Measurements from ENCODE around the gene CHMP6.

The CHMP6 gene

DNA sequence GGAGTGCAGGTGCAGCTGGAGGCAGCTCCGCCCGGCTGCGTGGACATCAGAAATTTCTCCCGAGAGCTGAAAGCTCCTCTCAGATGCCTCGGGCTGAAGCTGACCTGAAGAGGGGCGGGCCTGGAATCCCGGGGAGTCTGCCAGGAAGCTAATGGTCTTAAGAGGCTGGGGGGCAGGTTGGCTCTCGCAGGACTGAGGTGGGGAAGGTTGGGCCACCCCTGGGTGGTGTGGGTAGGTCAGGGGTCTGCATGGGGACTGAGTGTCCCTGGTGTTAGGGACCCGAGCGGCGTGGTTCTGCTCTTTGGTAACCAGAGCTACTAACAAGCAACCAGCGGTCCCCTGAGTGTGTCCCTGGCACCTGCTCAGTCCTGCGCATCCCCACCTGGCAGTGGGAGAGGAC, 3.5 kb downstream of the CHMP6 start:
- DNase-seq = no peak

DNA sequence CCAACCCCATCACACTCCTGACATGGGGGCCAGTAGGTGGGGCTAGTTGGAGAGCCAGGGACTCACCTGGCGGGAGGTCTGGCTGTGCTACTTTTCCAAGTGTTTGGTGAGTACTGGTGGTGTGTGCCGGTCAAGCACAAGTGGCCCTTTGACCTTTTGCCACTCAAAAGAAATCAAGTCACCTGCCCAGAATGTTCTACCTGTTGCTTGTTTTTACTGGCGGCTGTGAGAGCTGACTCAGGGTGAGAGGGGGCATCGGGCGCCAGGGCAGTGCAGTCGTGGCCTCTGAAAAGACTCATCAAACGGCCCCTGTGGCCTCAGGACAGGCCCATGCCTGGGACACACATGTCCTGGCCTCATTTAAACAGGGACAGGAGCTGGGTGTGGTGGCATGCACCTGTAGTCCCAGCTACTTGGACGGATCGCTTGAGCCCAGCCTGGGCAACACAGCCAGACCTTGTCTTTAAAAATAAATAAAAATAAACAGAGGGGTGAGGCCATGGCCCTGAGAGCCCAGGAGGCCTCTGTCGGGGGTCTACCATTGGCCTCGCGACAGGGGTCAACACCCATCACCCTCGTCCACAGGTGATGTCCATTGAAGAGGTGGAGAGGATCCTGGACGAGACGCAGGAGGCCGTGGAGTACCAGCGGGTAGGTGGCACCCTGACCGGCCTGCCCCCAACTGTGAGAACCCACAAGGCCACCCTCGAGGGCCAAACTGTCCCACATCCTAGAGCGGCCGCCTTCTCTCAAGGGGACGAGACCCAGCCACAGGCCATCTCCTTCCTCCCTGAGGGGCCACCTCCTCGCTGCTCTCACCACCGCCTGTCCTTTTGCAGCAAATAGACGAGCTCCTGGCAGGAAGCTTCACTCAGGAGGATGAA, 5.0 kb downstream of the CHMP6 start:
- no peak for DNase-seq

DNA sequence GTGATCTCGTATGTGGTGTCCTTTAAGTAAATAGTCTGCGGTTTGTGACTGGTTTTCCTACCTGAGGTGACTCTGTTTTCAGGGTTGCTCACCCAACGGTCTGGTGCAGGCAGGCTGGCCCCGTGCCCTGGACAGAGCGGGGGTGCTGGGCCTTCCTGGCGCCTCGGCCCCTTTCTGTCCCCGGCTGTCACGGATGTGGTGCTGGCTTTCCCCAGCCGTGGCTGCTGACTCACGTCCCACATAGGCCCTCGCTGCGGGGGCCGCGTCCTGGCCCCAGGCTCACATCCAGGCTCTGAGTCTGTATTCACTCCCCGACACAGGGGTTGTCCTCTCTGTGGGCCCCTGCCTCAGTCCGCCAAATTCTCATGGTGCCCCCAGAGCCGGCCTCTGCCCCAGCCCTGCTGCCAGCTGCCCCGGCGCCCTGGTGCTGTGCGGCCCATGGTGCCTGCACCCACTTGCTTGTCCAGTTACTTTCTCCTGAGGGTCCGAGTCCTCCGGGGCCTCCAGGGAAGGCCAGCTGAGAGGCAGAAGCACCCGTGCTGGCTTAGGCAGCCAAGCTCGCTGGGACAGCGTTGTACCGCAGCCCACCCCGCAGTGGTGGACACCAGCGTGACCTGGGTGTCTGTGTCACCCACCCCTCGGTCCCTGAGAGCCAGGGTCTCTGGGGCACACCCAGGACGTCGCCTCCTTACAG, 5.9 kb downstream of the CHMP6 start:
- no peak for DNase-seq

DNA sequence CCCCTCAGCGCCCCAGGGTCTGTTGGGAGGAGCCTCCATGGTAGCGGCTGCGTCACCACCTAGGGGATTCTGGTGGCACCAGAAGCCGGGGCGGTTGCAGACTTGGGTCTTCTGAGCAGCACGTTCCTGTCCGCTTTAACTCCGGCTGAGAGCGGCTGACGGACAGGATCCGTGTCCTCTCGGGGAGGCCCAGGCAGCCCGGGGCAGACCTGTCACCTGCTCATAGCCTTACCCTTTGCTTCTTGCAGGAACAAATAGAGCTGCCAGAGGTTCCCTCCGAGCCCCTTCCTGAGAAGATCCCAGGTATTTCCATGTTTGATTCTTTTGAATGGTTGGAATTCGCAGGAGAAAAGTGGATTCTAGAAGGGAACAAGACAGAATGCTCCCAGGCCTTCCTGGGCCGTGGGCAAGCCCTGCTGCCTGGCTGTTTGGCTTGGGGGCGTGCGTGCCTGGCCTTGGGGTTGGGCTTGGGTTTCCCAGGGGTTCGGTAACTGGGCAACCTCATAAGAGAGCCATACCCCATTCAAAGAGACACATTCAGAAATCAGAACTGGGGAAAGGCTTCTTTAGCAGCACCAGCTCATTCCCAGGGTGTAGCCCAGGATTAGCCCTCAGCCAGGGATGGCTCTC, 6.6 kb downstream of the CHMP6 start:
- DNase-seq = no peak

DNA sequence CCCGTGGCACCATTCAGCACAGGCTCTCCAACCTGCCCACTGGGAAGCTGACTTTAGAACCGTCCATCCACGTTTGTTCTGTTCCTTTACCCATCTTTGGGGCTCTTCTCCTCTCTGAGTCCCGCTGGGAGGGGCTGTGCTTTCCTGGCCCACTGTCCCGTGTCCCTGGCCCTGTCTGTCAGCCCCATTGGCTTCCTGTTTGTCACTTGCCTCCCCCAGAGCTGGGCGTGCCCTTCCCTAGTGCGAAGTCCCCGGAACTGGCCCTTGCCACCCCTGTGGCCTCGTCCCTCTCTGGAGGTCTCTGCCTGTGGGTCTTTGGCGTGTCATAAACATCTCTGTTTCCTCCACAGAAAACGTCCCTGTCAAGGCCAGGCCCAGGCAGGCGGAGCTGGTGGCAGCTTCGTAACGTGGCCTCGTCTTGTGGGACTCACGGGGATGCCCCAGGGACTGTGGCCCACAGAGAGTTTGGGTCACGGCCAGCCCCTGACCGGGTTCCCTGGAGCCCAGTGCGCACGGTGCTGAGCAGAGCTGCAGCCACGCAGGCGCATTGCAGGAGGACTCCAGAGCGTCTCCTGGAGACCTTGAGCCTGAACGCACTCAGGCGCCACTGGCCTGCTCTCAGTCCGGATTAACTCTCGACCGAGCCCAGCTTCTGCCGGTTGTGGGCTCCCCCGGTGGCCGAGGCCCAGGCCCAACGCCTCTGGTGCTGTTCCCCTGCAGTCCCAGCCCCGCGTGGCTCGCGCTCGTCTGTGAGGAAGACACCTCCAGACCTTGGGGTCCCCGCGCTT, 7.3 kb downstream of the CHMP6 start:
- DNase-seq = no peak

DNA sequence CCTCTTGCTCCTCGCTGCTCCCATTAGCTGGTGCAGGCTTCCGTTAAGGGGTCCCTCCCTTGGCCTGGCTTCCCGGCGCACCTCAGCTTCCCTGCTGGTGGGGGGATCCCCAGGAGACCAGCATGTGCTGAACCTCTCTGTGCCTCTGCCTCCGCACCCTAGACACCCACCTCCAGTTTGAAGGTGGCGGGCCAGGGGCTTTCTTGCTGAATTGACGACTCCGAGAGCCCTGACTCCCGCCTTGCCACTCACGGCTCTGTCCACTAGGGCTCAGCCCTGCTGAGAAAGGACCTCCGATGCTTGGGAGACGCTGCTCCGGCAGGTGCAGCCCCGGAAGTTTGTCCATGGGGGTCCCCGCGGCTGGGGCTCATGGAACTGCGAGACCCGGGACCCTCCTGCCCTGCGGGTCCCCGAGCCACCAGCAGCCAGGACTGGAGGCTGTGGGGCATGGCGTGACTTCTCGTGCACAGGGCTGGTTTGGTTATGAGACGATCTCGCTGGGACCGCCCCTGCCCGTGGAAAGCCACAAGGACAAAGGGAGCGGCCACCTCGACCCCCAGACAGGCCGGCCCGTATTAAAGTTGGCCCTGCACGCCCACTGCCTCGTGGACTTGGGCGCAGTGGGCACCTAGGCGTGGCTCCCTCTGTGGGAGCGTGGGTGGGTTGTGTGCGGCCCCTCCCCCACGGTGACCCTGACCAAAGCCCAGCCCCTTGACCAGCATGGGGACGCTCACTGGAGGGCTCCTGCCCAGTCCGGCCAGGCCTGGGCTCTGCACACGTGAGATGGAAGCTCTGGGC, 8.1 kb downstream of the CHMP6 start:
- no peak for DNase-seq

DNA sequence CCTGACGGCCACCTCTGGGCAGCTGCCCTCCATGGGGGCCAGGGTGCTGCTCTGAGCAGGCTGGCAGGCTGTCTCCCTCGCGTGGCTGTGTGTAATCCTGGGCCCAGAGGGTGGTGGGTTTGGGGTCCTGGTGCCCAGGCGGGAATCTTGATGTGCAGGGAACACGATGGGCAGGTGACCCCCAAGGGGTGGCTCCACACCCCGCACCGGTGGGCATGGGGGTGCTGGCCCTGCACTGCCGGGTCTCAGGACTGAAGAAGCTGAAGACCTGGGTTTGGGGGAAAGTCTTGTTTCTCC, 8.6 kb downstream of the CHMP6 start:
- no peak for DNase-seq

DNA sequence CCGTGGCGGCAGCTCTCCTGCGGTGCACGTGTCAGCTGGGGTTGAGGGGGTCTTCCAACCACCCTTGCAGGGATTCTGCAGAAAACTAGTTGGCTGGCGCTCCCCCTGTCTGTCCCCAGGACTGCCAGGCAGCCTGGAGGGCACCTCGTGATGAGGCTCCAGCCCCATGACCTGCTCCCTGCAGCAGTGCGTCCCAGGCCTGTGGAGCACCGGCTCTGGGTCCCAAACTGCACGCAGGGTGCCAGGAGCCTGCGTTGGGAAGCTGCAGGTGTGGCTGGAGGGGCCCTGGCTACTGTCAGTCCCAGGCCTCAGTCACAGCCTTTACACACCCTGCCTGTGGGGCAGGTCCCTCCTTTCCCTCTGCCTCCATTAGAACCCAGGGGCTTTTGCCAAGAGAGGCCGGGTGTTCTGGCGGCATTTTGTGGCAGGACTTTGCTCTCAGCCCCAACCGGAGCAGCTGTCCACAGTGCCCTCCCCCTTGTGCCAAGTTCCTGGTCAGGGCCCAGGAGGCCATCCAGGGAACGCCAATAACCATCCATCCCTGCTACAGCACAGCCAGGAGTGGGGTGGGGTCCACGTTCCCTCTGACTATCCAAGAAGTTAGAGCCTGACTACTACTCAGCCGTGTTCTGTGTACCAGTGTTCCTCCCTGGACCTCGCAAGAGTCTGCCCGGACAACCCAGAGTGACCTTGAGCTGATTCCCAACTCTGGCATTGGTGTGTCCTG, 9.2 kb downstream of the CHMP6 start:
- no peak for DNase-seq

DNA sequence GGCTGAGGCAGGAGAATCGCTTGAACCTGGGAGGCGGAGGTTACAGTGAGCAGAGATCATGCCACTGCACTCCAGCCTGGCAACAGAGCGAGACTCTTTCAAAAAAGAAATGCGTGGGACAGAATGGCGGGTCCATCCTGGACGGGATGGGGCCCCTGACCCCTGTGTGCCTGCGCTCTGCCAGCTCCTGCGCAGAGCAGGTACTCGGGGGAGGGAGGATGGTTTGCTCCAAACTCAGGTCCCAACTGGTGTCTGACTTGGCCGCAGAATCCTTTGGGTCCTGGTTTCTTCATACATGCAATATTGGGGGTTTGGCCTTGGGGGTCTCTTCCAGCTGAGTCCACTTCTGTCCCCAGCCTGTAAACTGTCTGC, 10.4 kb downstream of the CHMP6 start:
- DNase-seq = no peak

DNA sequence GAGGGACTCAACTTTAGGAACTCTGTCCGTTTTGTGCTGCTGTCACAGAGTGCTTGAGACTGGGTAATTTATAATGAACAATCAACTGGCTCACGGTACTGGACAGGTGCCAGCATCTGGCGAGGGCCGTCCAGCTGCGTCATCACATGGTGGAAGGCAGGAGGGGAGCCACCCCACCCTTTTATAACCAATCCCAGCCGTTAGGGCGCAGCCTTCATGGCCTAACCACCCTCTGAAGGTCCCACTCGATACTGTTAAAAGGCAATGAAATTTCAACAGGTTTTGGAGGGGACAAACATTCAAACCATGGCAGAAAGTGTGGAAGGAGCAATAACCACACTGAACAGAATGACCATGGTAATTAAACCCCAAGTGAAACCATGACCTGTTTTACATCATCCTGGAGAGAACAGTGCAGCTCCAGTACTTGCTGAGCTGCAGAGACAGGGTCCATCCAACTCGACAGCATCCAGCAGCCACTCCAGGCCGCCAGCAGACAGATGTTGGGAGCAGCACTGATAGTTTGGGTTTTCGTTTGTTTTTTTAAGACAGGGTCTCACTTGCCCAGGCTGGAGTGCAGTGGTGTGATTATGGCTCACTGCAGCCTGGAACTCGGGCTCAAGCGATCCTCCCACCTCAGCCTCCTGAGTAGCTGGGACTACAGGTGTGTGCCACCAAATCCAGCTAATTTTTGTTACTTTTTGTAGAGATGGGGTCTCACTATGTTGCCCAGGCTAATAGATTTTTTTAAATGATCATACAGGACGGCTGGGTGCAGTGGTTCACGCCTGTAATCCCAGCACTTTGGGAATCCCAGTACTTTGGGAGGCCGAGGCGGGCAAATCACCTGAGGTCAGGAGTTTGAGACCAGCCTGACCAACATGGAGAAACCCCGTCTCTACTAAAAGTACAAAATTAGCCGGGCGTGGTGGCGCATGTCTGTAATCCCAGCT, 11.0 kb downstream of the CHMP6 start:
- no peak for DNase-seq

DNA sequence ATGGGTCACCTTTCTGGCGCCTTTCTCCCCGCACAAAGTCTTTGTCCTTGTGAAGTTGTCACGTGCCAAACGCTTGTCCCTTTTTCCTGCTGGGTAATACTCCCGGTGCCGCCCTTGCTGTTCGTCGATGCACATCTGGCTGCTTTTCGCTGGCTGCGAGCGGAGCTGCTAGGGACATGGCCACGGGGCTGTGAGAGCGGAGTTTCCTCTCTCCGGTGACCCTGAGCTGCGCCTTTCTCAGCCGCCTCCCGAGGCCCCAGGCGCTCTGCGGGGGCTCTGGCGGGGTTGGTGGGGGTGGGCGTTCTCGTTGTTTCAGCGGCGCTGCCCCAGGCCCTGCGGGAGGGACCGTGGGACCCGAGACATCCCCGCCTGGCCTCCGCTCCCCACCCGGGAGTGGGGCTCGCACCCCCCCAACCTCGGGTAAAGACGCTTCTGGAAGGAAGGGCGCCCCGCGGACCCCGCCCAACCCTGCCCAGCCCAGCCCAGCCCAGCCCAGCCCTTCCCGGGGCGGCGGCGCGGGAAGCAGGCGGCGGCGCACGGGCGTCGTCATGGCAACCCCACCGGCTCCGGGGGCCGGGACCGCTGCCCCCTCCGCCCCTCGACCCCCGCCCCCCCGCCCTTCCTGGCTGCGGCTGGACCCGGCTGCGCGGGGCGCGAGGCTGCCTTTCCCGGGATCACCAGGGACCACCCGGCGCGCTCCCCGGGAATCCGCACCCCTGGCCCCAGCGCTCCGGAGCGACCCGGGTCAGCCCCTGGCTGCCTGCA, 12.3 kb downstream of the CHMP6 start:
- no peak for DNase-seq

DNA sequence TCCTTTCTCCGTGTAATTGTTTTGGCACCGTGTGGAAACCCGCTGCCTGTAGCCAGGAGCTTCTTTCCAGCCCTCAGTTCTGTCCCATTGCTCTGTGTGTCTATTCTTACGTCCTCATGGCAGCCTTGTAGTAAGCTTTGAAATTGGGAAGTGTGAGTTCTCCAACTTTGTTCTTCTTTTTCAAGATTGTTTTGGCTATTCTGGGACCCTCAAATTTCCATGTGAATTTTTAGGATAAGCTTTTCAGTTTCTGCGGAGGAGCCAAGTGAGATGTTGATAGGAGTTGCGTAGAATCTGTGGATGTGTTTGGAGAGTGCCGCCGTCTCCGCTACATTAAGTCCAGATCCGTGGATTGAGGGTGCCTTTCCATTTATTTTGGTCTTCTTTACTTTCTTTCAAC, 15.2 kb downstream of the CHMP6 start:
- no peak for DNase-seq

DNA sequence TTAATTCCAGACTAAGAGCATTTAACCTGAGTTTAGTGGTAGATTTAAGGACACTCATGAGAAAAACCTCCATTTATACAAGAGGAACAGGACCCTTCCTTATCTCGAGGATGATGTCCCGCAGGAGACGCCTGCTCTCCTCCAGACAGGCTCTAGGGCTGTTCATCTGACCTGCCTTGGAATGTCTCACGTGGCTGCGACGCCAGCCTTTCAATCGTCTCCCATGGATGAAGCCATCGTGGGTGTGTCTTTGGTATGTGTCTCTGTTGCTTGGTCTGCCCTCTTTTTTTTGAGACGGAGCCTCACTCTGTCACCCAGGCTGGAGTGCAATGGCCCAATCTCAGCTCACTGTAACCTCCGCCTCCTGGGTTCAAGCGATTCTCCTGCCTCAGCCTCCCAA, 16.5 kb downstream of the CHMP6 start:
- DNase-seq = no peak

DNA sequence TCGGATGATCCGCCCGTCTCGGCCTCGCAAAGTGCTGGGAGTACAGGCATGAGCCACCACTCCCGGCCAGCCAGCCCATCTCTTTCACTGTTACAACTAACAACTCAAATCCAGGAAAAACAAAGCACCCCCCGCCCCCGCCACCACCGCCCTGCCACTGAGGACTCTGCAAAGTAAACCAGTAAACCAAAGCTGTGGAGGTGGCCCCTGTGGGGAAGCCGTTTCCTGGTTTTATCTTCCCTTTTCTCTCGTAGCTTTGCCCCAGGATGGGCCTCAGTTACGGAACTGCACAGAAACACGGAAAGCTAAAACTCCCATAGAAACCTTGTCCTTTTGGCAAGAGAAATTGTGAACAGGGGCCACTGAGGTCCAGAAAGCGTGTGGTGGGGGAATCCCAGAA, 17.5 kb downstream of the CHMP6 start:
- DNase-seq = no peak

DNA sequence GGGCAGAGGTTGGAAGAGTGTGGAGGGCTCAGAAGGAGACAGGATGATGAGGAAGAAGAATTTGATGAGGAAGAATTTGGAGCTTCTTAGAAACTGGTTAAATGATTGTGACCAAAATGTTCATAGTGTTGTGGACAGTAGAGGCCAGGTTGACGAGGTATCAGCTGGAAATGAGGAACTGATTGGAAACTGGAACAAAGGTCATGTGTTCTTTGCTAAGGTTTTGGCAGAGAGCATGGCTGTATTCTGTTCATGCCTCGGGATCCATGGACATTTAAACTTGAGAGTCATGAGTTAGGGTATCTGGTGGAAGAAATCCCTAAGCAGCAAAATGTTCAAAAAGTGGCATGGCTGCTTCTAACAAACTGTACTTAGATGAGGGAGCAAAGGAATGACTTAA, 19.3 kb downstream of the CHMP6 start:
- no peak for DNase-seq

DNA sequence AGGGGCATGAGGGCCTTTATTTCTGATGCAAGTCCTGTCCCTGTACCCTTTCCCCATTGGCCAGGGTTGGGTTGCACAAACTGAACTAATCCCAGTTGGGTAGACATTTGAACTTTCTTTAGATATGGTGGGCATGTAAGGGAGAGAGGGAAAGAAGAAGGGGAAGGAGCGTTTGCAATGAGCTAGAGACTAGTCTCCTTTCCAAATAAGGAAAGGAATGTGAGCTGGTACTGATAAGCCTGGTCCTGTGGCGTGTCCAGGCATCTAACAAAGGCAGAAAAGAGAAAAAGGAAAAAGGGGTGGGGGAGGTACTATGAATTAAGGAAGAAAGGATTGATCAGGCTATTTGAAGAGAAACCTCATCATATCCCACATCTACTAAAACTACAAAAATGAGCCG, 20.3 kb downstream of the CHMP6 start:
- no peak for DNase-seq

DNA sequence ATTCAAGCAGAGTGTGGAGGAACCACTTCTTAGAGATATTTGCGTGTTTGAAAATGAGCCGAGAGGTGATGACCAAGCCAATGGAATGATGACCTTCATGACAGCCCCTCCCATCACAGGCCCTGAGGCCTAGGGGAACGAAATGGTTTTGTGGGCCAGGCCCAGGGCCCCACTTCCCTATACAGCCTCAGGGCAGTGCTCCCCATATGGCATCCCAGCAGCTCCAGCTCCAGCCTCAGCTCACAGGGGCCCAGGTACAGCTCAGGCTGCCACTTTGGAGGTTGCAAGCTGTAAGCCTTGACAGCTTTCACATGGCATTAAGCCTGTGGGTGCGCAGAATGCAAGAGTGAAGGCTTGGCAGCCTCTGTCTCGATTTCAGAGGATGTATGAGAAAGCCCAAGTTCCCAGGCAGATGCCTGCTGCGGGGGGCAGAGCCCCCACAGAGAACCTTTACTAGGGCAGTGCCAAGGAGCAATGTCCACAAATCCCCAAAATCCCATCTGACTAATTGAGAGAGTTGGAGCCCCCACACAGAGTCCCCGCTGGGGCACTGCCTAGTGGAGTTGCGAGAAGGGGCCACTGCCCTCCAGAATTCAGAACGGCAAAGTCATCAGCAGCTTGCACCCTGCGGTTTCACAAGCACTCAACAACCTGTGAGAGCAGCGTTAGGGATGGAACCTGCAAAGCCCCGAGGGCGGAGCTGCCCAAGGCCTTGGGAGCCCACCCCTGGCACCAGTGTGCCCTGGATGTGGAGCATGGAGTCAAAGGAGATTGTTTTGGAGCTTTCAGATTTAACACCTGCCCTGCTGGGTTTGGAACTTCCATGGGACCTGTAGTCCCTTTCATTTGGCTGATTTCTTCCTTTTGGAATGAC, 21.2 kb downstream of the CHMP6 start:
- DNase-seq = no peak

DNA sequence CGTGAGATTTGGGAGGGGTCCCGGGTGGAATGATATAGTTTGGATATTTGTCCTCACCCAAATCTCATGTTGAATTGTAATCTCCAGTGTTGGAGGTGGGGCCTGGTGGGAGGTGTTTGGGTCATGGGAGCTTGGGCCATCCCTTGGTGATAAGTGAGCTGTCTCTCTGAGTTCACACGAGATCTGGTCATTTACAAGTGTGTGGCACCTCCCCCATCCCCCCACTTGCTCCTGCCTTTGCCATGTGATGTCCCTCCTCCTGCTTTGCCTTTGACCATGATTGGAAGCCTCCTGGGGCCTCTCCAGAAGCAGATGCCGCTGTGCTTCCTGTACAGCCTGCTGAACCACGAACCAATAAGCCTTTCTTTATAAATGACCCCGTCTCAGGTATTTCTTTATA, 22.0 kb downstream of the CHMP6 start:
- no peak for DNase-seq

DNA sequence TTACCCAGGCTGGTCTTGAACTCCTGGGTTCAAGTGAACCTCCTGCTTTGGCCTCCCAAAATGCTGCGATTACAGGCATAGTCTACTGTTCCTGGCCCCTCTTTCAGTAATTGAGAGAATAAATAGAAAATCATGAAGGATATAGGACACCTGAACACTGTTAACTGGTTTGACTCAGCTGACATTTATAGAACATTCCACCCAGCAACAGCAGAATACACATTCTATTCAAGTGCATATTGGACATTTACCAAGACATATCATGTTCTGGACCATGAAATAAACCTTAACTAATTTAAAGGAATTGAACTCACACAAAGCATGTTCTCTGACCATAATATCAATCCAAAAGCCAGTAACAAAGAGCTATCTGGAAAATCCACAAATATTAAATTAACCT, 23.5 kb downstream of the CHMP6 start:
- no peak for DNase-seq

Data from activated effector memory CD4-positive, alpha-beta T cell treated with Interleukin-2 at 50 U/mL for 16 hours (primary cell).